ENCODE measurements around the gene NT5DC3.

The NT5DC3 gene

DNA sequence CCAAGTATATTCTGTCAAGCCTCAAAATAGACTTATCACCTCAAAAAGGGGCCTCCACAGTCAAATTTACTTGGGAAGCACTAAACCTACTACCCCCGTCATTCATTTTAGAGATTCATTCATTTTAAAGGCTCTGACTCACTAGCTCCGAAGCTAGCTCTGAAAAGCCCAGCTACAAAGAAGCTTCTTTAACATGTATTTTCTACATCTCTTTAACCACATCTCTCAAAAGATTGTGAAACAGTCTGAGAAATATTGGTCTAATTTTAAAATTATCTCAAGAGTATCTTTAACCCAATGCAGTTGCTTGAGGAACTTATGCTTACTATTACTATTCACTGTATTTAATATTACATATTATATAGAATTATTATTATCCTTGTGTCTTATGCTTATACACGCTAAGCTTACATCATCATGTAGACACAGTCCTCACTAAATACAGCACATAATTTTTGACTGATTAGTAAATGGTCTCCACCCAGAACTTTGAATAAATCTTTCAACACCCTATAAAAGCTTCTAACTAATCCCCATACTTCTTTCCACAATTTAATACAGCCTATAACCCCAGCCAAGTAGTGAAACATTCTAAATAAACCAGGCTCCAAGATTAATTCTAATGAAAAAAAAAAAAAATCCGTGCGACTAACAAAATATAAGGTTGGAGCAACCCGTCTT lies 7.8 kb downstream of the NT5DC3 start:
- in situ Hi-C loops (cut with MboI; ENCODE audit: low sequenced_read_pairs) = no loop called here

DNA sequence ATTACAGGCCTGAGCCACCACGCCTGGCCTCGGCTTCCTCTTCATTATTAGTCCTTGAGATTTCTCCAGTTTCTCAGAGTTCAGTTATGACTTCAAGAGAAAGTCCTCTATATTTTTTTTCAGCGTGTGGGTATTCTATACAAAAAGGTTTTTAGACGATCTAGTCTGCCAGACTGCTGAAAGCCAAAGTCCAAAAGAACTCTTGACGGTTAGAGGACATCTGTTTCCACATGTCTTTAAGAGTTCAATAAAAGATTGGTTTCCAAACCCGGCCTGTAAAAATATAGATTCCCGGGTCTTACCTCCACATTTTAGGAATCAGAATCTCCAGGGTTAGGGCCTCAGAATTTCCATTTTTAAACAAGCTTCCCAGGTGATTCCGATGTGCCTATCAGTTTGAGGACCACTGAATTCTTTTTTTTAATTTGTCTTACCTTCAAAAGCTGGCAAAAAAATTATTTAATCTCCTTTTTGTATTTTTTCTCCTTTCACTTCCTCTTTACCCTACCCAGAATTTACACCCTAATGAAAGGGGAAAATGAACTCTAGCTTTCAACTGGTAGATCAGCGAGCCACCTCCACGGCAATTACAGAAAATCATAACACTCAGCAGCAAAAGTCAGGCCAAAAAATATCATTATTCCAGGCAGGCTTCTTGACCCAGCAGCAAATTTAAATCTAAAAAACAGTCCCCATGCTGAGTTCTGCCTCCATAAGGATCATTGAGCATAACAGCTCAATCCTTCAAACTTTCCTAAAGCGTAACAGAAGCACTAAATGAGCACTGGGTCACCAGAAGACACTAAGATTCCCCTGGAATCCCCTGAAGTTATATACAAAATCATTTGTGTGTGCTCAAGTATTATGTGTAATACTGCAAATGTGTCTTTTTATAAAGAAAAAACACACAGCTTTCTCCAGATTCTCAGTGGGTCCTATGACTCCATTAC lies 8.7 kb downstream of the NT5DC3 start:
- in situ Hi-C loops (cut with MboI; ENCODE audit: low sequenced_read_pairs) = no loop called here

DNA sequence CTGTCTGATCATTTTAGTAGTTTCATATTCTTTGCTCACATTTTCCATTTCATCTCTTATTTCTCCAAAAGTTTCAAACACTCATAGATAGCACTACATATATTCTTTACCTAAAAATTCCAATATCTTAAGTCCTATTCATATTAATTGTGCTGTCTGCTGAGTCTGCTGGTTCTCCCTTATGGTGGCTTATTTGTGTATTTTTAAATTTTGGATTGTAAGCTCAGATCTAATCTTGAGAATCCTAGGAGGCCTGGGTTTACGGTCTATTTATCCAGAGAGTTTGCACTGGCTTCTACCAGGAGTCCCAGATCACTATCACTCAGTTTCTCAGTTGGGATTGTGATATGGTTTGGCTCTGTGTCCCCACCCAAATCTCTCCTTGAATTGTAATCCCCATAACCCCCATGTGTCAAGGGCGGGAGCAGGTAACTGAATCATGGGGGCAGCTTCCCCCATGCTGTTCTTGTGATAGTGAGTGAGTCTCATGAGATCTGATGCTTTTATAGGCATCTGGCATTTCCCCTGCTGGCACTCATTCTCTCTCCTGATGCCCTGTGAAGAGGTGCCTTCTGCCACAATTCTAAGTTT lies 10.2 kb downstream of the NT5DC3 start:
- in situ Hi-C loops (cut with MboI; ENCODE audit: low sequenced_read_pairs) = no loop called here

DNA sequence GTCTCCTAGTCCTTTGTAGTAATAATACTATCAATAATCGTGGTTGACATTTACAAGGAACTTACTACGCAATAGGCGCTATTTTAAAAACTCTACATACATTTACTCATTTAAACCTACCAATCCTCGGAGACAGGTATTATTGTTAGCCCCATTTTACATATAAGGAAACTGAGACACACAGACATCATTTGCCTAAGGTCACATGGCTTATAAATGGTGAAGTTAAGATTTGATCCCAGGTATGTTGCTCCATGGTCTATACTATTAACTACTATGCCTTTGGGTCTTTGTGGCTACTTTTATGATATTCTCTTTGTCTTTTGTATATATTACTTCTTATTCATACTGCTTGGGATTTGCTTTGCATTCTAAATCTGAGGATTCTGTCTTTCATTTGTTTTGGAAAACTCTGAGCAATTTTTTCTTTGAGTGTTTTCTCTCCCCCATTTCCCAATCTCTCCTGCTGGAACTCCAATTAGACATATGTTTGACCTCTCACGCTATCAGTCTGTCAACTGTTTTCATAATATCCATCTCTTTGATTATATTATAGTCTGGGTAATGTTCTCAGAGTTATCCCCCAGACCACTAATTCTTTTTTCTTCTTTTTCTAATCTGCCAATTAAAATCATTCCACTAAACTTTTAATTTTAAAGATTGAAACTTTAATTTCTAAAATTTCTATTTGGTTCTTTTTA lies 10.9 kb downstream of the NT5DC3 start:
- in situ Hi-C loops (cut with MboI; ENCODE audit: low sequenced_read_pairs) = no loop called here

DNA sequence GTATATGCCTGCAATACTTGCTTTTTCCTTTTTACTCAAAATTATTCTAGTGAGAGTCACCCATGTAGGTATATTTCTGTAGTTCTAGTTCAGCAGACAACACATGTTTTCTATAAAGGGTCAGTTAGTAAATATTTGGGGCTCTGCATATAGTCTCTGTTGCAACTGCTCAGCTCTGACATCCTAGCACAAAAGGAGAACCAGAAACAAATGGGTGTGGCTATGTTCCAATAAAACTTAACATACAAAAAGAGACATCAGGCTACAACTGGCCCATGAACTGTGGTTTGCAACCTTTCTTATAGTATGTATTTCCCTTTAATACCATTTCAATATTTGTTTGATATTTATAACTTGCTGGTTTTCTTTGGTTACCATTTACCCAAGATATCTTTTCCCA lies 11.9 kb downstream of the NT5DC3 start:
- in situ Hi-C loops (cut with MboI; ENCODE audit: low sequenced_read_pairs) = no loop called here

DNA sequence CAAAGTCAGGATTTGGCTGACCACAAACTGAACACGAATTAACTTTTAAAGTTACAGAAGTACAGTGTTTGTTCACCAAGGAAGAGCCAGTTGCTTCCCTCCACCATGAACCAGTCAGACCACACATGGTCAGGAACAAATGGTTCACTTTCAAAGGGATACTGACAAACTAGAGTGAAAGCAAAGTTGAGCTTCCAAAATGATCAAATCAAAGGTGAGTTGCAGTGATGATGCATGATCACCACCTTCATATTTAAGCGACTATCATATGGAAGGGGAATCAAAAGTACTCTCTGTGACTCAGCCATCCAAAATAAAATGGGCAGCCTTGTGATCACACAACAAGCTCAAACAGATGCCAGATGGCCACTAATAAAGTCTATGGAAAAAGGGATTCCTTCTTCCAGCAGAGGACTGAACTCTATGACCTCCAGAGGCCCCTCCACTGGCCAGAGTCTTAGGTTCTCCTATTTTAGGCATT lies 13.1 kb downstream of the NT5DC3 start:
- in situ Hi-C loops (cut with MboI; ENCODE audit: low sequenced_read_pairs) = no loop called here

DNA sequence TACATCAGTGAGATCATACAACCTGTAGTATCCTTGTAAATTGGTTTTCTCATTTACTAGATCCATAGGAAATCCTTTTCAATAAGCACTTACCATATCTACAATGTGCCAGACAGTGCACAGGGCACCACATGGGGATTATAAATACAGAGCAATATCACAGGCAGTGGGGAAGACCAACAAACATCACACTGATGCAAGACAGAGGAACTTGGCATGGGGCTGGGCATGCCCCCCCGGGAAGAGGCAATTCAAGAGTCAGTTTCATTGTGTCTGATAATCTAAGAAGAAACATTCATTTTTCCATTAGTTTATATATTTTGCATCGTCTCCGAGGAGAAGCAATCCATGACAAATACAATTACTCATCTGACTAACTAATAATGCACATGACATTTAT lies 16.2 kb downstream of the NT5DC3 start:
- in situ Hi-C loops (cut with MboI; ENCODE audit: low sequenced_read_pairs) = no loop called here

DNA sequence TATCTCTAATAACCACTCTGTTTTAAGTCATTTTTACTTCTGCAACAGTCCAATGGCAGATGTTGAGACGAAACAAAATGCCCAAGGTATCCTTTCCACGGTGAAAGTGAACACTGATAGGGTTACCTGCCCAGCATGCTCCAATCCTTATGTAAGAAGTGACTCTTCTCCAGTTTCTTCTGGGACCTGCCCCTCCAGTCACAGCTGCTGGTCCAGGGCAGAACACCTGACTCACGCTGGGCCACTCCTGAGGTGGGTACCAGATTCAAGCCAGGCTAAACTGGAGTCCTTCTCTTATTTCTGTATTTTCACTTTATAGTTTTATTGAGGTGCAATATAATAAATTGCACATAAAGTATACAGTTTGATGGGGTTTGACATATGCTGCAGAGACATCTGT lies 16.7 kb downstream of the NT5DC3 start:
- in situ Hi-C loops (cut with MboI; ENCODE audit: low sequenced_read_pairs) = no loop called here

DNA sequence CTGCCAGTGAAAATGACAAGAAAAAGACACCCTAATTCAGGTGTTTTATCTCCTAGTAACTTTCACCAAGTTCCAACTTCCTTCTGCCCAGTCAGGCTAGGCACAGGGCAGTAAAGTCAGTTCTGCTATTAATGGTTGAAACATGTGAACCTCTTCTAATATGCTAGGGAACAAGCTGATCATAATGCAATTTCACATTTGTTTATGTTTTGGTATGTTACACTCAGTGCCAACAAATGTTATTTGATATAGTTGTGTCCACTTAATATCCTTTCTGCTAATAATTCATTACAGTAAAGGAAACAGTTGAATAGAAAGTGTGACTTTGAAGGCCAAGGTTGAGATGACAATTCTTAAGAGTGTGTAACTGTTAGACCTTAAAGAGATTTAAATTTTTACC lies 17.2 kb downstream of the NT5DC3 start:
- in situ Hi-C loops (cut with MboI; ENCODE audit: low sequenced_read_pairs) = no loop called here

DNA sequence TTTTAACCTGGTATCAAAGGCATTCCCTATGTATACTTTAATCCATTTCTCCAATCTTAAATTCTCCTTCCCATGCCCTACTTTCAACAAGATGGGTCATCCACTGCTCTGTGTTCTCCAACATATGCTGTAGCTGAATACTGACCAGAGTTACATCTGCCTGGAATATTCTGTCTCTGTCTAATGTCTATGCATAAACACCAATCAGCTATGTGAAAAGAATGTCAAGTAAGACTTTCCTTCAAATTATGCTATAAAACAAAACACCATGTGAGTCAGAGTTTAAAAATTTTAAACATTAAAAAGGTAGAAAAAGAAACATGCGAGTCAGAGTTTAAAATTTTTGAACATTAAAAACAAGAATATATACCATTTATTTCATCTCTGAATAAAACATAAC lies 19.3 kb downstream of the NT5DC3 start:
- in situ Hi-C loops (cut with MboI; ENCODE audit: low sequenced_read_pairs) = no loop called here

DNA sequence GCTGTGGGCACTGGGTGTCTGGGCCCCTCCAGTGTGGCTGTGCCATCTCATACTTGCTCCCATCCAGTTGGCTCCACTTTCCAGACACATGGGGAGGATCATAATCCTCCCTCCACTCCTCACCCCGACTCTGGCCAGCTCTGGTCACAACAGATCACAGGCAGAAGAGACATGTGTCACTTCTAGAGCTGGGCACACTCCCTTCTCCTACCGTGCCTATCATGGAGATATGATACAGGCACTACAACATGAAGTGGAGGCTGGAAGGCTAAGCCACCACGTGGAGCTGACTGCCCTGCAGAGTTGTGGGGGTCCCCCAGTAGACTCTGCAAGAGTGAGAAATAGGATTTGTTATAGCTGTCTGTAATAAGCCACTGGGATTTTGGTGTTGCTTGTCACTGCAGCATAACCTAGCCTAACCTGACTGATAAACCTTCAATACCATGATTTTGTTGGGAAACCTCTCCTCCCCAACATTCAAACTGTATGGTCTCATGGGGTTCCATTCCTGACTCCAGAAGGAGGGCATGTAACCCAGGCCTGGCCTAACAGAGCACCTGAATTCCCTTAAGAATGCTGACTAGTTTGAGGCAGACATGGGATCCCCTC lies 20.0 kb downstream of the NT5DC3 start:
- in situ Hi-C loops (cut with MboI; ENCODE audit: low sequenced_read_pairs) = no loop called here

DNA sequence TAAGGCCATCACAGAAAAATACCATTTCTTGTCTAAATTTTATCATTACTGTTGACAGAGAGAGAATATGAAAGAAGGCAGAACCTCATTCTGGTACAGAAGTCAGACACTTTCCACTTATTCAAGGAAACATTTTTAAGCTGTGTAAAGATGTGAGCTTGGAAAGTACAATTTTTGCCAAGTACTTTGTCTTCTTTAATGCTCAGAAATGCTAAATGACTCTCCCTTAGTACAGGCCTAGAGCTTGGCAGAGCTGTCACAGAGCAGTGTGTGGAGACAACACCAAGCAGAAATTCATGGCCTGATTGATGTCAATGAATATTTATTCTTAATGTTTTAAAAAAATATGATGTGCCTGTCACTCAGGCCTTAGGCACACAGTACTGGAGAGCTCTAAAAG lies 20.7 kb downstream of the NT5DC3 start:
- in situ Hi-C loops (cut with MboI; ENCODE audit: low sequenced_read_pairs) = no loop called here

DNA sequence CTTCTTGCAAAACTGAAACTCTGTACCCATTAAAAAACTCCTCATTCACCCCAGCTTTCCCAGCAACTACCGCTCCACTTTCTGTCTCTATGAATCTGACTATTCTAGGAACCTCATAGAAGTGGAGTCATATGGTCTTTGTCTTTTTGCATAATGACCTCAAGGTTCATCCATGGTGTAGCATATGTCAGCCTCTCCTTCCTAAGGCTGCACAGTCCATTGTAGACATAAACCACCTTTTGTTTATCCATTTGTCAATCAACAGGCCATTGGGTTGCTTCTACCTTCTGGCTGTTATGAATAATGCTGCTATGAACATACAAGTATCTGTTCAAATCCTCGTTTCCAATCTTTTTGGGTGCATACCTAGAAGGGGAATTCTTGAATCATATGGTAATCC lies 21.1 kb downstream of the NT5DC3 start:
- in situ Hi-C loops (cut with MboI; ENCODE audit: low sequenced_read_pairs) = no loop called here

DNA sequence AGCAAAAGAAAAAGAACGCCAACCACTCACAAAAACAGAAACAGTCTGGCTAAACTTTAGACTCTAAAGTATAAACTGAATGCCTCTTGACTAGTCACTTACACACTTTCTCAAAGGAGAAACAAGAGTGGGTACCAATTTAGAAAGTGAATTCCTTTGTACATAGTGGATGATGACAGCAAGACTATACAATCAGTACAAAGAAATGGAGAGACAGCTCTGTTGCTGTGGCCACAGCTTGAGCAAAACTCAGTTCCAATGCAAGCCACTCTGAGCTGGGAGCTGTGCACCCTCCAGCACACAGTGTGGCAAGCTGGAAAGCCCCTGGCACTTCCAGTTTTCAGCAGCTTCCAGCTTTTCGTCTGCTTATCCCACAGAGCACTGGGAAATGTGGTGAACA lies 21.7 kb downstream of the NT5DC3 start:
- in situ Hi-C loops (cut with MboI; ENCODE audit: low sequenced_read_pairs) = no loop called here

DNA sequence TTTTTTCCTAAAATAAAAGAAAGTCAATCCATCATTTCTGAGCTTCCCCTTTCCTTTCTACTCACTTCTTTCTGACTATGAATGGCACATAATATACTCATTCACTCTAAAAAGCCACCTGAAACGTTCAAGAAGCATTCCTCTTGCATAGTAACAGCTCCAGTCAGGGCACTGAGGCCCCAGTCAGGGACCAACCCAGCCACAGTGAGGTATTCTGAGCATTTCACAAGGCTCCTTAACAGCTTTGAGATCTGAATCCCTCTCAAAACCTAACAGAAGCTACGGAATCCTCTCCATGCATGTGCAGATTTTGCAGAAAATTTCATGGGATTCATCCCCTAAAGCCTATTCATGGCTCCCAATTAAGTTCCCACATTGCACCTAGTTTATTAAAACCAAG lies 23.2 kb downstream of the NT5DC3 start:
- in situ Hi-C loops (cut with MboI; ENCODE audit: low sequenced_read_pairs) = no loop called here

DNA sequence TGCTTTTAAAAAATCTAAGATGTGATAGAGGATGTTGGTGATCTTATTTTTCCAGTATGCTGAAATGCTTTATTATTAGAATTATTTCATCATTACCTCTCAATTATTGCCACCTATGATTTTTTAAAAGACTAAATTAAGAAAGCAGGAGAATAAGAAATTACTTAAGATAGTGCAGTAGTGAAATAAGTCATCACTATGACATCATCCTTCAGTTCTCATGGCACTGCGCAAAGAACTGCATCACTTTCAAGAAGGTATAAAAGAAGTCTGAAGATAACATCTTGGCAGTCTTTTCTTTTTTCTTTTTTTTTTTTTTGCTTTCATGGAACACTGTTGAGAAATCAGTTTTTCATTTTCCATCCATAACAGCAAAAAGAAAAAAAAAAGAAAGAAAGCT lies 24.4 kb downstream of the NT5DC3 start:
- in situ Hi-C loops (cut with MboI; ENCODE audit: low sequenced_read_pairs) = no loop called here

DNA sequence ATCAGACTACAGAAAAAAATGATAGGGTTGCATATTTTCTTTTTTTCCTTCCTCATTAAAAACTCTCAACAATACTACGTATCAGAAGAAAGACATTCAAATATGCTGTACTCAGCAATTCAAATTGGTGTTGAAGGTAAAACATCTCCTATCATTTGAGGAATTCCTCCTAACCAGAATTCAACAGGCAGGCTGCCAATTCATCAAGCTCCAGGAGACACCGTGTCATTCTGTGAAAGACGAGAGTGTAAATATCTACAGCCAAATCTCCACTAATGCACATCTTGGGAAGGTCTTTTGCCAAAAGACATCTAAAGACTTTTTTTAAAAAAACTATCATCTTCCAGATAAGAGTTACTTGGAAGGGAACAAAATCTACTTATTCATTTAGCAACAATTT lies 26.6 kb downstream of the NT5DC3 start:
- in situ Hi-C loops (cut with MboI; ENCODE audit: low sequenced_read_pairs) = no loop called here

DNA sequence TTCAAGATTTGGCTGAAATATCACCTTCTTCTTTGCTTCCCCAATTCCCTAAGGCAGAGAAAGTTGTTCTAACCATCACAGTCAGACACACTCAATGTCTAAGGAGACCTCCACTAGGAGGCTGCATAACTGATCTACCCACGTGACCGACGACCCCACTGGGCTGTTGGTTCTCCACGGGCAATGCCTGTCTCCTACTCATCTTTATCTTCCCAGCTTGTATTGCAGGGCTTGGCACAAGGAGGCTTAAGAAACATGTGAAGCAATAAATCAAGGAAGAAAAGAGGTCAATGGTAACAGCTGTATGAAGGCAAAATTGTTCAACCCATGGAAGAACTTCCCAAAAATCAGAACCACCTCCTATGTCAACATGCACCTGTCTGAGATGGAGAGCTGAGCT lies 27.1 kb downstream of the NT5DC3 start:
- in situ Hi-C loops (cut with MboI; ENCODE audit: low sequenced_read_pairs) = no loop called here

DNA sequence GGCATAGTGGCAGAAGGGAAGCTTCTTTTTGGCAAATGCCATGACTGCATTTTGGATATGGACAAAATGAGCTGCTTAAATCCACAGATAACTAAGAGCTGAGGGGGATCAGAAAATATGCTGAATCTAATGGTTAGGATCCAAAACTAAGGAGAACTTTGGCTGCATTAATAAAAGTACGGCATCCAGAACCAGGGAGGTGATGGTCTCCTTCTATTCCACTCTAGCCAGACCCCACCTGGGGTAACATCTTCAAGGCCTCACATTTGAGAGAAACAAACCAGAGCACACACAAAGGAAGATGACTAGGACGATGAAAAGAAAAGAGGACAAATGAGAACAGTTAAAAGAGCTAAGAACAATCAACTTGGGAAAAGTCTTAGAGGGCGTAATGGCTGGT lies 27.6 kb downstream of the NT5DC3 start:
- in situ Hi-C loops (cut with MboI; ENCODE audit: low sequenced_read_pairs) = no loop called here

DNA sequence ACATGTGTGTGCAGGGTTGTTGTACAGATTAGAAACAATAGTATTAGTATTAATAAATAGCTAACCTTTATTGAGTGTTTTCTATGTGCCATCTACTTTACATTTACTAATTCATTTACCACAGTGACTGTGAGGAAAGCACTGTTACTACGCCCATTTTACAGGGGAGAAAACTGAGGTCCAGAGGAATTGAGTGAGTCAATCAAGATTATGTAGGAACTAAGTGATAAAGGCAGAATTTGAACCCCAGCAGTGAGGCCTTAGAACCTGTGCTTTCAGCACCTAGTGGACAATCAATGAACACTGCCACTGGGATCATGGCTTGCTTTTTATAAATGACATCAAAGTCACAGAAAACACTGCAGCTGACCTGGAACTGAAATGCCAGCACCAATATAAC lies 28.2 kb downstream of the NT5DC3 start:
- in situ Hi-C loops (cut with MboI; ENCODE audit: low sequenced_read_pairs) = no loop called here

DNA sequence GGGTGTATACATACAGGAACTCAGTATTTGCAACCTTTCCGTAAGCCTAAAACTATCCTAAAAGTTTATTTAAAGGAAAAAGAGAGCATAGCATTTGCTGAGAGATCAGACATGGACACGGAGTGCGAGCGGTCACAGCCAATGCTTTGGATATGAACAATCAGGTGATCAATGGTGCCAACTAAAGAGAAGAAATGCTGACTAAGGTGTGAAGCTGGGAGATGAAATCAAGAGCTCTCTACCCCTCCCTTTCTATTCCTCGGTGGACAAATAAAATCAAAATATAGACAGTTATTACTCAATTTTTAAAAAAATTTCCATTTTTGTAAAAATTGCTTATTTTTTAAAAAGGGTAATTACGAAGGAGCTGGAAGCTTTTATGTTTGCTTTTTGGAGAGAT lies 29.2 kb downstream of the NT5DC3 start:
- in situ Hi-C loops (cut with MboI; ENCODE audit: low sequenced_read_pairs) = no loop called here

All from HL-60/S4 (cell line).